ENCODE data around the gene RBM44.
A peak's percentile ranks its signal among the peaks of the same experiment; 100 is the strongest.

DNA sequence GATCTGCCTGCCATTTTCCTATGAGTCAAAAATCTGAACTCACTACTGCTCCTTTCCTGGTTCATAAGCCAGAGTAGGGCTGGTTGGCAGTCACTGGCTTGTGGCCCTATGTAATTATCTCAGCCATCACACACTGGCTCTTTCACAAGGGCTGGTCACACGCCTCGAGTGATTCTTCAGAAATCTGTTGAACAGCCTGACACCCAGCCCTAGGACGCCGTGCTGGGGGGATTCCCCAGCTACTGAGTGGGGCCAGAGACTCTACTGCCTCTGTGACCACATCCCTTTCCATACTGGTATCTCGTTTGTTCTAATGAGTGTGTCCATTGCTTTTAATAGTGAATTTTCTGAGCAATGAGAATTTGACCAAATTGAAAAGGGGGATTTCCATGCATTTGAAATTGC, 45.8 kb upstream of the RBM44 start:
- no peak for TF ChIP-seq POLR2A (IDR thresholded peaks at IDR 0.05; ENCODE audit: low read depth, low read length)
- no peak for TF ChIP-seq POLR2AphosphoS5 (IDR thresholded peaks at IDR 0.05; ENCODE audit: low read depth, low read length)
- TF ChIP-seq TAF1 (IDR thresholded peaks at IDR 0.05; ENCODE audit: low read depth, low read length) = no peak
- peak; percentile 47; the same call in 1 of the 2 replicates for TF ChIP-seq POU2F2 (IDR thresholded peaks at IDR 0.05; ENCODE audit: low read depth, low read length)
